ENCODE data around the gene NEAT1. TPM values are rescaled to one million over a fixed set of nuclear protein-coding genes. Genes with fewer than 3 reads are reported as not detected.
A peak's percentile ranks its signal among the peaks of the same experiment; 100 is the strongest.

The NEAT1 gene
- total and polyA plus RNA-seq, 9 of the 15 experiments (the other 6 are each of a cell fraction or from before 2014, with no cell fraction given): 20.1 to 389 (median 62.8) TPM

DNA sequence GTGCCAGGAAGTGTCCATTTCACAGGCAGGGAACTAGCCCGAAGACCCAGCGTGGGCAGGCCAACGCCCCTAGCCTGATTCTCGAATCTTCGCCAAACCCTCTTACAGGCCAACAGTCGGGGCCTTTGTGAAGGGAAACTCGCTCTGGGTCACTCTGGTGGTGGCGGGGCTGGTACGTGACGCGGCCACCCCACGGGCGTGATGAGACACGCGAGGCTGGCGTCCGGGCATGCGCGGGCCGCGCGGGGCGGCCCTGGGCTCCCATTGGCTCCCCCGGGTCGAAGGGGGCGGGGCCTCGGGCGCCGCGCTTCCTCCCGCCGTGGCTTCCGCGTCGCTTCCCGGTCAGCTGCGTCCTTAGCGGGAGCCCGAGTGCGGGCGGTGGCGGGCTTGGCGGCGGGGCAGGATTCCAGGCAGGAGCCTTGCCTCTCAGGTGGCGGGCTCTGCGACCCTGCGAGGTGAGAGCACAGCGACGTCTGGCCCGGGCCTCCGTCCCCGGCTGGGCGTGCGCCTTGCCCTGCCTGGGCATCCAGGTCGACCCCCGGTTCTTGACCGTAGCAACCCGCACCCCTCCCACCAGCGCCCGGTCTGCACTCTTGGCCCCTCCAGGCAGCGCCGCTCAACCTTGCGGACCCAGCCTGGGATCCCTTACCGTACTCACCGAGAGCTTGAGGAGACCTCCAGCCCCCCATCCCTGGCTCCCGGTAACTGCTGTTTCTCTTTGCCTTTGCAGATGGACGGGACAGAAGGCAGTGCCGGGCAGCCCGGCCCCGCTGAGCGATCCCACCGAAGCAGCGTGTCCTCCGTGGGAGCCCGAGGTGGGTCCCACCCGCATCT is 36.1 kb upstream of the NEAT1 start, which contains the start of gene FRMD8 (continued):
- TF ChIP-seq BRD4 (IDR thresholded peaks at IDR 0.05) (no peak), SMAD3 (CRISPR knock-in tag; conservative IDR thresholded peaks at IDR 0.05) (0 out of 2 replicates have a peak, but pooled peaks have one; percentile 20), PURB (CRISPR knock-in tag; IDR thresholded peaks at IDR 0.05; ENCODE audit: low read depth) (no peak), HCFC1 (IDR thresholded peaks at IDR 0.05; ENCODE audit: low read depth, low read length) (0 out of 2 replicates have a peak, but pooled peaks have one; percentile 32), ZNF165 (CRISPR knock-in tag; IDR thresholded peaks at IDR 0.05; ENCODE audit: borderline replicate concordance) (0 out of 2 replicates have a peak, but pooled peaks have one; percentile 65), RHOXF2B (CRISPR knock-in tag; conservative IDR thresholded peaks at IDR 0.05) (0 out of 2 replicates have a peak, but pooled peaks have one; percentile 25)
- TF ChIP-seq, protein P1, sequence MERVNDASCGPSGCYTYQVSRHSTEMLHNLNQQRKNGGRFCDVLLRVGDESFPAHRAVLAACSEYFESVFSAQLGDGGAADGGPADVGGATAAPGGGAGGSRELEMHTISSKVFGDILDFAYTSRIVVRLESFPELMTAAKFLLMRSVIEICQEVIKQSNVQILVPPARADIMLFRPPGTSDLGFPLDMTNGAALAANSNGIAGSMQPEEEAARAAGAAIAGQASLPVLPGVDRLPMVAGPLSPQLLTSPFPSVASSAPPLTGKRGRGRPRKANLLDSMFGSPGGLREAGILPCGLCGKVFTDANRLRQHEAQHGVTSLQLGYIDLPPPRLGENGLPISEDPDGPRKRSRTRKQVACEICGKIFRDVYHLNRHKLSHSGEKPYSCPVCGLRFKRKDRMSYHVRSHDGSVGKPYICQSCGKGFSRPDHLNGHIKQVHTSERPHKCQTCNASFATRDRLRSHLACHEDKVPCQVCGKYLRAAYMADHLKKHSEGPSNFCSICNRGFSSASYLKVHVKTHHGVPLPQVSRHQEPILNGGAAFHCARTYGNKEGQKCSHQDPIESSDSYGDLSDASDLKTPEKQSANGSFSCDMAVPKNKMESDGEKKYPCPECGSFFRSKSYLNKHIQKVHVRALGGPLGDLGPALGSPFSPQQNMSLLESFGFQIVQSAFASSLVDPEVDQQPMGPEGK (CRISPR knock-in tag; IDR thresholded peaks at IDR 0.05; ENCODE audit: borderline replicate concordance): no peak
- TF ChIP-seq, protein P2, sequence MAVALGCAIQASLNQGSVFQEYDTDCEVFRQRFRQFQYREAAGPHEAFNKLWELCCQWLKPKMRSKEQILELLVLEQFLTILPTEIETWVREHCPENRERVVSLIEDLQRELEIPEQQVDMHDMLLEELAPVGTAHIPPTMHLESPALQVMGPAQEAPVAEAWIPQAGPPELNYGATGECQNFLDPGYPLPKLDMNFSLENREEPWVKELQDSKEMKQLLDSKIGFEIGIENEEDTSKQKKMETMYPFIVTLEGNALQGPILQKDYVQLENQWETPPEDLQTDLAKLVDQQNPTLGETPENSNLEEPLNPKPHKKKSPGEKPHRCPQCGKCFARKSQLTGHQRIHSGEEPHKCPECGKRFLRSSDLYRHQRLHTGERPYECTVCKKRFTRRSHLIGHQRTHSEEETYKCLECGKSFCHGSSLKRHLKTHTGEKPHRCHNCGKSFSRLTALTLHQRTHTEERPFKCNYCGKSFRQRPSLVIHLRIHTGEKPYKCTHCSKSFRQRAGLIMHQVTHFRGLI (CRISPR knock-in tag; IDR thresholded peaks at IDR 0.05): no peak
- TF ChIP-seq, protein P3, sequence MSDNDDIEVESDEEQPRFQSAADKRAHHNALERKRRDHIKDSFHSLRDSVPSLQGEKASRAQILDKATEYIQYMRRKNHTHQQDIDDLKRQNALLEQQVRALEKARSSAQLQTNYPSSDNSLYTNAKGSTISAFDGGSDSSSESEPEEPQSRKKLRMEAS (CRISPR knock-in tag; IDR thresholded peaks at IDR 0.05): peak; percentile 93

Data from K562 (cell line).